ENCODE data around the gene CNTNAP5. TPM values are rescaled to one million over a fixed set of nuclear protein-coding genes. Genes with fewer than 3 reads are reported as not detected.

CNTNAP5 gene
- total and polyA plus RNA-seq, 2 of the 8 experiments (the other 6 are each of a cell fraction or from before 2014, with no cell fraction given), result 0.11 to 0.76 TPM

GRCh38 chr2:124604940-124605339 is 579.9 kb downstream of the CNTNAP5 start:
- no peaks in the 10 kb centered on the region; a peak in 1 of 4 replicates for H3K9me3 ChIP-seq (ENCODE audit: insufficient read depth in 2 of 2, low read depth in 1 of 2, low read length in 1 of 2)
- CTCF ChIA-PET (ENCODE audit: partially characterized antibody), result no interaction called here

More at GRCh38 chr2:124604940-124605339, 579.9 kb downstream of the CNTNAP5 start:
- no peaks in the 10 kb centered on the region for H3K27me3 ChIP-seq (replicated peaks in 1 of 4; ENCODE audit: control insufficient read depth in 3 of 4, extremely low read depth in 1 of 4, insufficient read depth in 3 of 4, low read length in 3 of 4)
- WGBS, 2 experiments (ENCODE audit: extremely low coverage in 1 of 2, insufficient coverage in 1 of 2, insufficient read length in 1 of 2, insufficient replicate concordance in 2 of 2, low coverage in 1 of 2, low lambda C conversion rate in 2 of 2, missing lambda C conversion rate in 1 of 2), result 87% methylated on average over 2 of the region's 2 CpGs; no CpG with 5 or more reads in 1 of the 2 experiments
- no peak overlapping the region for H3K14ac ChIP-seq (ENCODE audit: insufficient read length)
- H4K20me1 ChIP-seq (replicated peaks in 1 of 2; ENCODE audit: control insufficient read depth in 1 of 2, insufficient read depth in 2 of 2, low read length in 2 of 2), result no peaks in the 10 kb centered on the region
- H3K79me1 ChIP-seq (ENCODE audit: low read depth, low read length), result no peaks in the 10 kb centered on the region
- H2AK5ac ChIP-seq (ENCODE audit: low read depth, low read length), result no peak overlapping the region
- no peak overlapping the region for H3K4me3 ChIP-seq (ENCODE audit: extremely low read depth in 1 of 4, insufficient read depth in 2 of 4, low read depth in 3 of 4, low read length in 4 of 4)
- H3K4me1 ChIP-seq (replicated peaks in 1 of 4; ENCODE audit: control insufficient read depth in 3 of 4, insufficient read depth in 4 of 4, low read length in 3 of 4), result peaks cover 0 to 6% (median 0%) of the 10 kb centered on the region in 4 experiments; a peak in 2 of 7 replicates
- no peak overlapping the region for H2BK120ac ChIP-seq (replicated peaks; ENCODE audit: low read depth, low read length)
- no peak for DNase-seq (ENCODE audit: low read depth in 1 of 2, low spot score in 2 of 2)
- H2BK15ac ChIP-seq (ENCODE audit: low read length), result no peak overlapping the region
- POLR2A ChIA-PET (ENCODE audit: partially characterized antibody), result no interaction called here
- no peak overlapping the region for H4K5ac ChIP-seq (ENCODE audit: insufficient read length, low read depth, low read length)
- no peak overlapping the region for H3K9ac ChIP-seq (replicated peaks in 1 of 4; ENCODE audit: extremely low read depth in 1 of 4, low read depth in 3 of 4, low read length in 3 of 4)
- H3K4me2 ChIP-seq (ENCODE audit: insufficient read depth in 1 of 2, low read depth in 2 of 2, low read length in 2 of 2), result no peak overlapping the region
- H2BK12ac ChIP-seq (ENCODE audit: low read depth, low read length), result no peak overlapping the region
- no peak overlapping the region for H4K8ac ChIP-seq (ENCODE audit: extremely low read depth, insufficient read depth, low read length)
- H2BK5ac ChIP-seq (ENCODE audit: low read depth, low read length), result no peak overlapping the region
- no peak overlapping the region for H3K27ac ChIP-seq (ENCODE audit: low read depth, low read length)
- no peak overlapping the region for H3K18ac ChIP-seq (ENCODE audit: extremely low read depth, low read length)
- H2BK20ac ChIP-seq (ENCODE audit: low read length), result no peak overlapping the region
- H2AFZ ChIP-seq (ENCODE audit: low read length), result no peak overlapping the region
- no peaks in the 10 kb centered on the region for H3K23me2 ChIP-seq (ENCODE audit: low read depth, low read length)
- peak overlapping the region; percentile 25 for H4K91ac ChIP-seq (replicated peaks; ENCODE audit: insufficient read length, low read length)
- TF ChIP-seq SIX5 (IDR thresholded peaks at IDR 0.05; ENCODE audit: low read depth, low read length) (no peak), TBP (IDR thresholded peaks at IDR 0.05; ENCODE audit: low read depth, low read length) (no peak), SP4 (IDR thresholded peaks at IDR 0.05; ENCODE audit: low read length) (no peak), NANOG (IDR thresholded peaks at IDR 0.05; ENCODE audit: insufficient read depth, low read depth, low read length, poor library complexity, severe bottlenecking) (no peak)
- H3K56ac ChIP-seq (replicated peaks; ENCODE audit: insufficient read length, low read depth, low read length), result no peak overlapping the region
- no peaks in the 10 kb centered on the region for H3K79me2 ChIP-seq (ENCODE audit: control insufficient read depth in 1 of 2, insufficient read depth in 2 of 2, low read length in 2 of 2)
- H3K36me3 ChIP-seq (ENCODE audit: control insufficient read depth in 2 of 4, insufficient read depth in 4 of 4, low read length in 3 of 4), result no peaks in the 10 kb centered on the region
- H3K4ac ChIP-seq (replicated peaks; ENCODE audit: insufficient read length, low read depth, low read length), result no peak overlapping the region
- no peak overlapping the region for H3K23ac ChIP-seq (ENCODE audit: insufficient read length)
- no peak for FAIRE-seq

All from H1 (cell line).